ENCODE data around the gene LRBA.

Gene LRBA

GRCh38 chr4:150402871-150403272, 612.2 kb downstream of the LRBA start:
- DNase-seq (ENCODE audit: low read depth): no peak
- no peak for TF ChIP-seq CTCF (IDR thresholded peaks at IDR 0.05; ENCODE audit: control insufficient read depth, extremely low read depth, insufficient read depth)

GRCh38 chr4:150401083-150401687, 613.9 kb downstream of the LRBA start:
- TF ChIP-seq CTCF (IDR thresholded peaks at IDR 0.05; ENCODE audit: control insufficient read depth, extremely low read depth, insufficient read depth): no peak
- DNase-seq (ENCODE audit: low read depth): no peak
- H3K4me3 ChIP-seq (ENCODE audit: low read depth, low read length): no peak overlapping the region

More at GRCh38 chr4:150402871-150403272, 612.2 kb downstream of the LRBA start:
- H3K4me3 ChIP-seq (ENCODE audit: low read depth, low read length): no peak overlapping the region

- TF ChIP-seq CTCF (IDR thresholded peaks at IDR 0.05; ENCODE audit: control insufficient read depth, extremely low read depth, insufficient read depth): no peak
- no peak overlapping the region for H3K4me3 ChIP-seq (ENCODE audit: low read depth, low read length)
- no peak for DNase-seq (ENCODE audit: low read depth)
Observed at GRCh38 chr4:150395872-150396271, 619.2 kb downstream of the LRBA start.

GRCh38 chr4:150394046-150394445, 621.0 kb downstream of the LRBA start:
- no peak overlapping the region for H3K4me3 ChIP-seq (ENCODE audit: low read depth, low read length)
- no peak for TF ChIP-seq CTCF (IDR thresholded peaks at IDR 0.05; ENCODE audit: control insufficient read depth, extremely low read depth, insufficient read depth)
- no peak for DNase-seq (ENCODE audit: low read depth)

GRCh38 chr4:150391052-150391451, 624.0 kb downstream of the LRBA start:
- TF ChIP-seq CTCF (IDR thresholded peaks at IDR 0.05; ENCODE audit: control insufficient read depth, extremely low read depth, insufficient read depth): no peak
- no peak overlapping the region for H3K4me3 ChIP-seq (ENCODE audit: low read depth, low read length)
- DNase-seq (ENCODE audit: low read depth): no peak

GRCh38 chr4:150390531-150390910, 624.6 kb downstream of the LRBA start:
- DNase-seq (ENCODE audit: low read depth): no peak
- TF ChIP-seq CTCF (IDR thresholded peaks at IDR 0.05; ENCODE audit: control insufficient read depth, extremely low read depth, insufficient read depth): no peak
- H3K4me3 ChIP-seq (ENCODE audit: low read depth, low read length): no peak overlapping the region

GRCh38 chr4:150389896-150390530, 625.1 kb downstream of the LRBA start:
- H3K4me3 ChIP-seq (ENCODE audit: low read depth, low read length): no peak overlapping the region
- no peak for DNase-seq (ENCODE audit: low read depth)
- TF ChIP-seq CTCF (IDR thresholded peaks at IDR 0.05; ENCODE audit: control insufficient read depth, extremely low read depth, insufficient read depth): no peak
